Epithelial cell of prostate (primary cell): ENCODE measurements around the gene HOXA4.

ENCODE experiments used
- DNase-seq: peaks from one replicate; pipeline ENCODE4 v3.0.0-alpha.2; 2011; ENCODE audit warnings: low read depth, low spot score
- H3K27ac ChIP-seq: fragments of 450-650 bp; 2 replicates; pipeline ENCODE4 v1.5.1; 2017; ENCODE audit warnings: mild to moderate bottlenecking

Gene HOXA4

GRCh38 chr7:27109466-27110185 lies 20.9 kb downstream of the HOXA4 start:
- H3K27ac ChIP-seq = no peak overlapping the region
- DNase-seq = no peak

GRCh38 chr7:27108390-27109127 lies 22.0 kb downstream of the HOXA4 start:
- DNase-seq = no peak
- H3K27ac ChIP-seq = no peak overlapping the region

GRCh38 chr7:27107391-27108381 lies 22.9 kb downstream of the HOXA4 start:
- no peak for DNase-seq

GRCh38 chr7:27106901-27107240 lies 23.7 kb downstream of the HOXA4 start:
- DNase-seq = no peak
- H3K27ac ChIP-seq = no peak overlapping the region

More at GRCh38 chr7:27107391-27108381, 22.9 kb downstream of the HOXA4 start:
- H3K27ac ChIP-seq = no peak overlapping the region

GRCh38 chr7:27106181-27106900 lies 24.2 kb downstream of the HOXA4 start:
- DNase-seq = no peak
- H3K27ac ChIP-seq = no peak overlapping the region

- no peak overlapping the region for H3K27ac ChIP-seq
- DNase-seq = no peak
Observed at GRCh38 chr7:27105301-27106031, 25.1 kb downstream of the HOXA4 start.

GRCh38 chr7:27104341-27105058 lies 26.1 kb downstream of the HOXA4 start:
- DNase-seq = no peak
- no peak overlapping the region for H3K27ac ChIP-seq

GRCh38 chr7:27103489-27104226 lies 26.9 kb downstream of the HOXA4 start:
- no peak for DNase-seq
- no peak overlapping the region for H3K27ac ChIP-seq

- DNase-seq = no peak
- peak within 1 kb of the TSS; percentile 29 for H3K27ac ChIP-seq
Observed at GRCh38 chr7:27102581-27103442, 27.7 kb downstream of the HOXA4 start, which contains the start of gene HOXA2. Gene HOXA2, minus strand, starts transcription at chr7:27102683. Its CDS starts 183 bp downstream, at chr7:27102500.

- peak overlapping the region; percentile 29 for H3K27ac ChIP-seq
- DNase-seq = no peak
Observed at GRCh38 chr7:27101957-27102580, 28.5 kb downstream of the HOXA4 start.

GRCh38 chr7:27101171-27101956 lies 29.2 kb downstream of the HOXA4 start:
- peak overlapping the region; percentile 29 for H3K27ac ChIP-seq

GRCh38 chr7:27100694-27101170 lies 29.8 kb downstream of the HOXA4 start:
- no peak for DNase-seq
- H3K27ac ChIP-seq = peak overlapping the region; percentile 29

More at GRCh38 chr7:27101171-27101956, 29.2 kb downstream of the HOXA4 start:
- no peak for DNase-seq

GRCh38 chr7:27099453-27100370 lies 30.8 kb downstream of the HOXA4 start:
- DNase-seq = no peak
- H3K27ac ChIP-seq = peak overlapping the region; percentile 95

- no peak for DNase-seq
- H3K27ac ChIP-seq = peak overlapping the region; percentile 95
Observed at GRCh38 chr7:27098578-27099451, 31.7 kb downstream of the HOXA4 start.
